NCI-H187 treated with DMSO at 0.1 percent for 48 hours (cell line): ENCODE data around the gene PSMB4.
"Not testable (repeated sequence)": the region's sequence is repeated elsewhere in the genome, so short reads cannot be mapped to it uniquely, and the experiment has no call there.

ENCODE experiments used
- DNase-seq: peaks from one replicate; lab custom pipeline; 2025; lab: John Stamatoyannopoulos, UW

The PSMB4 gene

DNA sequence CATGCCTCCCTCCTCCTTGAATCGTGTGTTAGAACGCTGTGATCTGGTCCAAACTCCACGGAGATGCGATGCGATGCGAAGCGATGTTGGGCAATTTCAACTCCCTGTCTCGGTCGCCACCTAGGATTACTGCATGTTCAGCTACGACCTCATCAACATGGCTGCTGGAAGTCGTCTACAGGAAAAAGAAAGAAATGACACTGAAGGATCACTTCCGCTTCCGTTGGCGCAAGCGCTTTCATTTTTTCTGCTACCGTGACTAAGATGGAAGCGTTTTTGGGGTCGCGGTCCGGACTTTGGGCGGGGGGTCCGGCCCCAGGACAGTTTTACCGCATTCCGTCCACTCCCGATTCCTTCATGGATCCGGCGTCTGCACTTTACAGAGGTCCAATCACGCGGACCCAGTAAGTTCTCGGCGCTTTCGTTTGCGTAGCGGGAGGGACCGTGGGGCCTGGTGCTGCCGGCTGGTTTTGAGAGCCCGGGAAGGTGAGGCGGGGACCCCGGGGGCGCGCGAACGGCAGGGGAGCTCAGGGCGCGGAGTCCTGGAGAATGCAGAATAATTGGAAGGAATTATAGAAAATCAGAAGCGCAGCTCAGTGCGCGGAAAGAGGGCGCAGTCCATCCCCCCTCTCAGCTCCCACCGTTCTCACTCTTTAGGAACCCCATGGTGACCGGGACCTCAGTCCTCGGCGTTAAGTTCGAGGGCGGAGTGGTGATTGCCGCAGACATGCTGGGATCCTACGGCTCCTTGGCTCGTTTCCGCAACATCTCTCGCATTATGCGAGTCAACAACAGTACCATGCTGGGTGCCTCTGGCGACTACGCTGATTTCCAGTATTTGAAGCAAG is at the start of gene PSMB4:
Gene PSMB4 (plus strand): TSS at position 250 of the 848 bp plus-strand sequence. CDS start 15 bp downstream, at position 265.
- DNase-seq, result peak; percentile 98

DNA sequence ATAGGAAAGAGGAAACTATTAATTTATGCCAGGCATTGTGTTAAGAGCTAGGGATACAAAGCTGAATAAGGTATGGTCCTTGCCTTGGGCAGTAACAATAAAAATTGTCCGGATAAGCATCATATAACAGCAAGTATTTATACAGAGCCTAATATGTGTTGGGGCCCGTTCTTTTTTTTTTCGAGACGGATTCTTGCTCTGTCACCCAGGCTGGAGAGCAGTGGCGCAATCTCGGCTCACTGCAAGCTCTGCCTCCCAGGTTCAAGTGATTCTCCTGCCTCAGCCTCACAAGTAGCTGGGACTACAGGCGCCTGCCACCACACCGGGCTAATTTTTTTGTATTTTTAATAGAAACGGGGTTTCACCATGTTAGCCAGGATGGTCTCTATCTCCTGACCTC is 49.0 kb upstream of the PSMB4 start:
- not testable (repeated sequence) for DNase-seq

DNA sequence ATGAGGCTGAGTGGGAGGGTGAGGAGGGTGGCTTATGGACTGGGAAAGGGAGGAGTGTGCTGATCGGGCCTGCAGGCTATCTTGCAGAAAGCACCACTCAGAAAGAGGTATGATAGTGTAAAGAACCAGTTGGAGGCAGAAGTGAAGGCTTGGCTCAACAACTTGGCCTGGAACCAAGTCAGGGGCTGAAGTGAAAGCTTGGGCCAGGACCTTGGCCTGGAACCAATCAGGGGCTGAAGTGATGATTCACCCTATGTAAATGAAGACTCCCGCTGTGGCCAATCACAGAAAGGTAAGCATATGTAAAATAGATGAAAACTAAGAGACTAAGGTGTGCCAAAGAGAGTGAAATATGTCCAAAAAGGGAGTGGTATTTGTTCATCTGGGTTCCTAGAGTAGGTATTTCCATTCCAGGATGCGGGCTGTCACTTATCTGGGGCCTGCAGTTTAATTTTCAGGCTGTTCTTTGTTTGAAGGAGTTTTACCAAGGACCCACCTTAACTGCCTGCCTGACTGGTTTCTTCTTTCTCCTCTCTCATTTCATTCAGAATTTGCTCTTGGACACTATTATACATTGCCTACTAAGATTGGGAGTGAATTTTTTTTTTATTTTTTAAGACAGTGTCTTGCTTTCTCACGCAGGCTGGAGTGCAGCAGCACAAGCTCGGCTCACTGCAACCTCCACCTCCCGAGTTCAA is 47.2 kb upstream of the PSMB4 start:
- DNase-seq, result no peak

DNA sequence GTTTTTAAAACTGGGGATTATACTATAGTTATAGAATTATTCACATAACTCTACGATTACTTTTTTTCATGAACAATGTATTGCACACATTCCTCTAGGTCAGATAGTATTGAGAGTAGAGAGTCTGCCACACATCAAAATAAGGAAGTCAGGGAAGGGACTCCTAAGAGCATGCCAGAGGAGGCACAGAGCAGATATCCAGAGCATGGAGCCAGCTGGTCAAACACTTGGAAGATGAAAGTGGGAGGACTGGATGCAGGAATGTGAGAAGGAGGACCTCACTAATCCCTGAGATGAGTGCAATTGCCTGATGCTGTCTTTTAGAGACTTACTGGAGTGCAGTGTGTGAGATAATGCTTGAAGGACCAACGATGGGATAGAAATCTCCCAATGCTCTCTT is 42.7 kb upstream of the PSMB4 start:
- no peak for DNase-seq

DNA sequence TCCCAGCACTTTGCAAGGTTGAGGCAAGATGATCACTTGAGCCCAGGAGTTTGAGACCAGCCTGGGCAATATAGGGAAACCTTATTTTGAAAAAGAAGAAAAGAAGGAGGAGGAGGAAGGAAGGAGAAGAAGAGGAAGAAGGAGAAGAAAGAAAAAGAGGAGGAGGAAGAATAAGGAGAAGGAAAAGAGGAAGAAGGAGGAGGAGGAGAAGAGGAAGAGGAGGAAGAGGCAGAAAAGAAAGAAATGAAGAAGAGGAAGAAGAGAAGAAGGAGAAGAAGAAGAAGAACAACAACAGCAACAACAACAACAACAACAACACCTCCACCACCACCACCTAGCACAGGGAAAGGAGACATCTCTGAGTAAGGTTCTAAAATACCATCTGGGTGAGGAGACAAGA is 37.5 kb upstream of the PSMB4 start:
- no peak for DNase-seq

DNA sequence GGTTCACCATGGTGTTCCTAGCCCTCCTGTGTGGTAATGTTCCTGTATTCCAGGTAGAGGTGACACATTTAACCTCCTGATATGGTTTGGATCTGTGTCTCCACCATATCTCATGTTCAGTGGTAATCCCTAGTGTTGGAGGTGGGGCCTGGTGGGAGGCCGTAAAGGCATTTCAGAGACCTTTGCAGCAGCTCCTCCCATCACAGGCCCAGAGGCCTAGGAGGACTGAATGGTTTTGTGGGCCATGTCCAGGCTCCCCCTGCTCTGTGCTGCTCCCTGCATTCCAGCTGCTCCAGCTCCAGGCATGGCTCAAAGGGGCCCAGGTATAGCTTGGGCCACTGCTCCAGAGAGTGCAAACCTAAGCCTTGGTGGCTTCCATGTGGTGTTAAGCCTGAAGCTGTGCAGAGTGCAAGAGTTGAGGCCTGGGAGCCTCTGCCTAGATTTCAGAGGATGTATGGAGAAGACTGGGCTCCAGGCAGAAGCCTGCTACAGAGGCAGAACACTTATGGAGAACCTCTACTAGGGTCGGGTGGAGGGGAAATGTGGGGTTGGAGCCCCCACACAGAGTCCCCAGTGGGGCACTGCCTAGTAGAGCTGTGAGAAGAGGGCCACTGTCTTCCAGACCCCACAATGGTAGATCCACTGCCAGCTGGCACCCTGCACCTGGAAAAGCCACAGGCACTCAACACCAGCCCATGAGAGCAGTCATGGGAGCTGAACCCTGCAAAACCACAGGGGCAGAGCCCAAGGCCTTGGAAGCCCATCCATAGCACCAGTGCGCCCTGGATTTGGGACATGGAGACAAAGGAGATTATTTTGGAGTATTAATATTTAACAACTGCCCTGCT is 36.8 kb upstream of the PSMB4 start:
- no peak for DNase-seq

DNA sequence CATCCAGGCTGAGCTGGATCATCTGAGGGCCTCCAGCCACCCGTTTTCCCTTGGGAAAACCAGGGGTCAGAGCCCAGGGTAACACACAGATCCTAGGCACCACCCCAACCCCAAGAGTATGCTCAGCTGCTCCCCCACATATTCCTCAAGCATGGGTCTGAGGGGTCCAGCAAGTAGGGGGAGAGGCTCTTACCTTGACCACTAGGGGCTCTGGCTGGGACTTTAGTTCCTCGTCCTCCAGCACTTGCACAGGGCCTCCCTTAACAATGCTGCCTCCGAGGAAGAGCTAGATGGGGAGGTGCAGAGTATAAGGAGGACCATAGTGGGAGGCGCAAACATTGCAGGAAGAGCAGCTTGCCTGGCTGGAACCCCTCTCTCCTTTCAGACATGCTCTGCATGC is 34.4 kb upstream of the PSMB4 start:
- DNase-seq, result no peak

DNA sequence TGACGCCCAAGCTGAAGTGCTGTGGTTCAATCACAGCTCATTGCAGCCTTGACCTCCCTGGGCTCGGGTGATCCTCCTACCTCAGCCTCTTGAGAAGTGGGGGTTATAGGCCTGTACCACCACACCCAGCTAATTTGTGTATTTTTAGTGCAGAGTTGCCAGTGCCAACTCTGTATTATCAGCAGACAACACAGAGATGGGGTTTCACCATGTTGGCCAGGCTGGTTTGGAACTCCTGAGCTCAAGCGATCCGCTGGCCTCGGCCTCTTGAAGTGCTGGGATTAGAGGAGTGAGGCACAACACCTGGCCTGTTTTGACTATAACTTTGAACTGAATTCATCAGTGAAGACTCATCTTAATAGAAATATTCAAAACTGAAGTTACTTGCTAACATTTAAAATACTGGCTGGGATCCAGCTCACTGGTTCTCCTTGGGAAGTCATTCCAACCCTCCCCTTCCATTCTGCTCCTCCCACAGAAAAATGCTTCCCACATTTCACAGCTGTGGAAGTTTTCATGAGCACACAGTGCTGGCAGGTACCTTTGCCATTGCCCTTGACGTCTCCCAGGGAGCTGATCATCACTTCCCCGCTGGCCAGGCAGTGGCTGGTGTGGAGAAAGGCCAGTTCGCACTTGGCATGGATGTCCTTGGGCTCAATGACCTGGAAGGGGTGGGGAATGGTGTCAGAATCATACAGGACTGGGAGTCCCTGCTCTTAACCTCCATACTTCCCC is 31.5 kb upstream of the PSMB4 start:
- no peak for DNase-seq

DNA sequence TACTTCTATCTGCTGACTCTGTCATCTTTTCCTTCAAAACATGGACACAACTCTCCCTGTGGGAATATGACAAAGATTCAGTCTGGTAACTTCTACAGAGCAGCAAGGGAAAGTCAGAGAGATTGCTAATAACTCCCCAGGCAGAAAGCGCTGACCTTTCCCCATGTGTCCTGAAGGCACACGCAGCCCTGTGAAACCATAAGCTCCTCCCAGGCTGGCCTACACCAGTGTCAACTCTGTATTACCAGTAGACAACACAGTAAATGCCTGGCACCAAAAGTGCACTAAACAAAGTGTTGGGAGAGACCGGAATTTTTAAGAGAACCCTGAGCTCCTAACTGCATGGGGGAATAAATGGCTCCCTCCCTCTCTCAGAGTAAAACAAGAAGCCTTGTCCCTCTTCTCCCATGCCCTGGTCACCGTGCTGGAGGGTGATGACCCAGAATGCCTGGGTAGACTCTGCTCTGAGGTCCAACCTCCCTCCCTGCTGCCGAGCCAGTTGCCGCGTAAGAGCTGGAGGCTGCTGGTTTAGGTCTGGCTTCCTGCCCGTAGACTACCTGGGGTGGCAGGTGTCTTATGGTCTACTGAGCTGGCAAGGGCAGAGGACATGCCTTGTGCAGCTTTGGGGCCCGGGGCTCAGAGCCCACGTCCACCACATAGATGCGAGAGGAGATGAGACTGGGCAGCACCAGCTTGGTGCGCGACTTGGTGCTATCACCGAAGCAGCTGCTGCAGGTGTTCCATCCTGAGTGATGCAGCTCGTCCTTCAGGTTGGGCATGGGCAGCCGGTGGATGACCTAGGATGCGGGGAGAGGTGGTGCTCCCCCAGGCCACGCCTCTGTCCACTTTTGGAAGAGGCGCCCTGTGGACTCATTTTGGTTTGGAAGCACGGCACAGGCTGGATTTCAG is 30.7 kb upstream of the PSMB4 start:
- DNase-seq, result no peak

DNA sequence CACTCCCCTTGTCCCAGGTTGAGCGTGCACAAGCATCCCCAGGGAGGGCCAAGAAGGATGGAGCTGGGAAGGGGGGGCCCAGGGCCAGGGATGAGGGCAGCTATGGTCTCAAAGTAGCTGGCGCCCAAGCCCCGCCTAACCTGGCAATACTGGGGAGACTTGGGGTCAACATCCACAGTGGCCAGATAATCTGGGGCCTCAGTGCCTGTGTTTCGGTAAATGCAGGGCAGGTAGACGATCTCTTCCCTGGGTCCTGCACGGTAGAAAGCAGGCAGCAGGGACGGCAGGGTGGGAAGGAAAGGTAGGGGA is 30.1 kb upstream of the PSMB4 start:
- DNase-seq, result no peak

DNA sequence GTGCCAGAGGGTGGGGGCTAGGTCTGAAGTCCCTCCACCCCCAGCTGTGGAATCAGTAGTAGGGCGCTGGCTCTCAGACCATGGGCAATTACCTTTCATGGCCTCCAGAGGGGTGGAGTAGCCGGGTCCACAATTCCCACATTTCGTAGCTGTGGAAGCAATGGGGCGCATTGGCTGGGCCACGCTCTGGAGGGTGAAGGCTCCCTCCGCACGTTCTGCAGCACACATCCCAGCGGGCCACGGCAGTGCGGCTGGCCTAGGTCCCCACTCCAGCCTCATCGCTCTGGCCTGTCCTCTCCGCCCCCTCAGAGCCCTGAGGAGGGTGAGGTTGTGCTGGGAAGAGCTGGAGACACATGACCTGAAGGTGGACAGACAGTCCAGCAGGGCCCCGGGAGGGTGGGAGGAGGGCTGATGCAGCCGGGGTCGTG is 29.7 kb upstream of the PSMB4 start:
- DNase-seq, result no peak

DNA sequence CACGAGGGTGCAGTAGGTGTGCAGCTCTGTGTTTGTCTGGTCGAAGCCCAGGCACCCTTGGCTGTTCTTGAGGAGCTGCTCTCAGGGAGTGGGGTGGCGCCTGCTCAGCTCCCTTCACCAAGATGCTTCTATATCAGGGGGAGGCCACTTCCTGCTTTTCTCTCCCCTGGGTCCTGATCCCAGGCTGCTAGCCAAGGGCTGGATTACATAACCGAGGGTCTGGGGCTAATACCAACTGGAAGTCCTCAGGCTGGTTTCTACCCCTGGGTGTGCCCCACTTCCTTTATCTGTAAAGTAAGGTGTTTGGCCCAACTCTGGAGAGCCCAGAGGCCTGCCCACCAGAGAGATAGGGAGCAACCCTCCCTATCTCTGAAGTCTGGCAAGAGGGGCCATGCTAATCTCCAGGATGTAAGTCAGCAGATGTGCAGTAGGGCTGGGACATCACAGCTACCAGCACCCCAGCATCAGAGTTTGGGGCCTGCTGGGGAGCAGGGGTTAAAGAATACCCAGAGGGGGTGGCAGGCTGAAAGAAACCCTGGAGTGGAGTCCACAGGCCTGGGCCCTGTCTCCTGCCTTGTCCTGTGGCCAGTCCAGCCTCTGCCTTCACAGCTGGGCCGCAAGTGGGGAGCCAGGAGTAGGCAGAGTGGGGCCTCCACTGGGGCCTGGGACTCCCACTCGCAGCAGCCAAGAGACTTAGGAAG is 29.0 kb upstream of the PSMB4 start:
- DNase-seq, result no peak

DNA sequence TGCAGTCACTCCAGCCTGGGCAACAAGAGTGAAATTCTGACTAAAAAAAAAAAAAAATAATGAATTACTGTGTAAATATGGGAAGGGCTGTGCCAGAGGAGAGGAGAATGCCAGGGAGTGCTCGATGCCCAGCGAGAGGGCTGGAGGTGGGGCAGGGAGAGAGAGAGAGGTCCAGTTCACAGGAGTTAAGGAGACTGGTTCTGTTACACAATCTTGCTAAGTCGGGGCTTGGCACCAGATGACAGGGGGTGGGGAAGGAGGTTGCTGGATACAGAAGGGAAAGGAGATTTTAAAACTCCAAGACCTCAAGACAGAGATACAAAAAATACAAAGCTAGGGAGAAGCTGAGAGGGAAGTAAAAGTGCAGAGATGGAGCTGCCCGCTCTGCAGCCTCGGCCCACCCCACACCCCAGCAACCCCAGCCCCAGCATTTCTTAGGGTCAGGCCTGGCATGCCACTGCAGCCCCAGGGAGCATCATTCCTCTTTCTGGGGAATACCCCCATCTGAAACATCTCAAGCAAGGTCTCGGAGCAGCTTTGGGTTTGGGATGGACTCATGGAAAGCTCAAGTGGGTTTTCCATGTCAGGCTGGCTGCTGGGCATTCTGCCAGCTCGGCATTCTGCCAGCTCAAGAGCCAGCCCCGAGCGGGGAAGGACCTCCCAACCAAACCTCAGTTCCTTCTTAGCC is 27.9 kb upstream of the PSMB4 start:
- peak; percentile 70 for DNase-seq

DNA sequence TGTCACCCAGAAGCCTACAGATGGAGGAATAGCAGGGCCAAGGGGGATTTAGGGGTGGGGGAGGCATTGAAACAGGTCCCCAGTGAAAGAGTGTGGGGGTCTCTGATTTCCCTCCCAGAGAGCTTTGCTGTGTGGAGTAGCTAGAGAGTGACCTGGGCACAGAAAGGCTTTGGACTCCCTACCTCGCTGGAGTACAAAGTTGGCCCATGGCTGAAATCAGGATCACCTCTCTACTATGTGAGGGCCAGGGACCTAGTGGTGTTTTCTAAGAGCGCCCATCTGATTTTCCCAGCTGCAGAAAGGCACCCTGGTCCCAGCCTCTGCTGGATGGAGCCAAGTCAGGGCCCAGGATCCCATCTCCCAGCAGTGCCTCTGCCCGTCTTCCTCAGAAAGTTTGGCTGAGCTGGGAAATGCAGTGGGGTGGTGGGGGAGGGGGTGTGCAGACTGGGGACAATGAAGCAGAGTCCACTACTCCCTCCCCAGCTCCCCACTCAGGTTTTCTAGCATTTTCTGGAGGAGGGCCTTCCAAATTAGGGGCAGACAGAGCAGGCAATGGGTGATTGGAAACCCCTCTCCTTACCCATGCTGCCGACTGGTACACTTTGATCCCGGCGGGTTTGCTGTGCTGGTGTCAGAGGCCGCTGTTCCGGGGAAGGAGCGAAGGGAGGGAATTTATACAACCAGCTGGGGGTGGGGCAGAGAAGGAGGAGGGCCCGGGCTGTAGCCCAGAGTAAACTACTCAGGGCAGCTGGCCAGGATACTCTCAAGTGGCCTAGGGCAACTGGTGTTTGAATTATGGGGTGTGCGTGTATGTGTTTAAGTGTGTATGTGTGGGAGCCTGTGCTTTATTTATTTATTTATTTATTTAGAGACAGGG is 27.1 kb upstream of the PSMB4 start, which contains the start of gene SELENBP1:
Gene SELENBP1 (minus strand): TSS at position 648 of the 877 bp plus-strand sequence. CDS start 64 bp downstream, at position 584.
- peak; percentile 55 for DNase-seq

DNA sequence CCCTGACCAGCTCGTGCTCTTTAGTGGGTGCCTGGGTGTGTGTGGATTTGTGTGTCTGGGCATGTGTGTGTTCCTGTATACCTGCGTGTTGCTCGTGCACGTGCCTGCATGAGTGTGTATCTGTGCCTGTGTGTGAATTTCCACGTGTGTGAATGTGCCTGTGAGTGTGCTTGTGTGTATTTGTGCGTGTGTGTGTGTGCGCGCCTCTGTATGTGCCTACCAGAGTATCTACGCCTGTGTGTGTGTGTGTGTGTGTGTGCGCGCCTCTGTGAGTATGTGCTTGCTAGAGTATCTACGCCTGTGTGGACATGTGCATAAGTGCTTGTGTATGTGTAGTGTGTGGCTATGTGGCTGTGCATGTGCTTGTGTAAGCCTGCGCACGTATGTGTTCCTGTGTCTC is 26.2 kb upstream of the PSMB4 start:
- DNase-seq, result no peak

DNA sequence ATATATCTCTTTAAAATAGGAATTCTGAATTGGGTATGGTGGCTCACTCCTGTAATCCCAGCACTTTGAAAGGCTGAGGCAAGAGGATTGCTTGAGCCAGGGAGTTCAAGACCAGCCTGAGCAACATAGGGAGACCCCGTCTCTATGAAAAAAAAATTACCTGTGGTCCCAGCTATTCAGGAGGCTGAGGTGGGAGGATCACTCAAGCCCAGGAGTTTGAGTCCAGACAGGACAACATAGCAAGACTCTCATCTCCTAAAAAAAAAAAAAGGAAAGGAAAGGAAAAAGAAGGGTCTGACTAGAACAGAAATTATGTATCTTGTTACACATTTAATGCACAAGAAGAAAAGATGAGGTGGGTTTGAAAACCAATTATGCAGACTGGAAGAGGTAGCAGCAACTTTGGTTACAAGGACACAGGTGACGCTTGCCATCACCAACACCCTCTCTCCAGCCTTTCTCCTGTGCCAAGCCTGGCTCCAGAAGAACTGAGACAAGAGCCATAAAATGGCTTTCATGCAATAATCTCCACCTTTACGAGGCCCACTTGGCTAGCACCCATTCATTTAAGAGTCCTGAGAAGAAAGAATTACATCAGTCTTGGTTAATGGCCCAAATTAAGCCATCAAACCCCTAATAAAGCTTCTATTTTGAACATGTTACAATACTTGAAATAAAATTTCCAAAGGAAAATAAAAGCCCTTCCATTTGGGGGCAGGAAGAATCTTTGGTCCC is 22.1 kb upstream of the PSMB4 start:
- no peak for DNase-seq

DNA sequence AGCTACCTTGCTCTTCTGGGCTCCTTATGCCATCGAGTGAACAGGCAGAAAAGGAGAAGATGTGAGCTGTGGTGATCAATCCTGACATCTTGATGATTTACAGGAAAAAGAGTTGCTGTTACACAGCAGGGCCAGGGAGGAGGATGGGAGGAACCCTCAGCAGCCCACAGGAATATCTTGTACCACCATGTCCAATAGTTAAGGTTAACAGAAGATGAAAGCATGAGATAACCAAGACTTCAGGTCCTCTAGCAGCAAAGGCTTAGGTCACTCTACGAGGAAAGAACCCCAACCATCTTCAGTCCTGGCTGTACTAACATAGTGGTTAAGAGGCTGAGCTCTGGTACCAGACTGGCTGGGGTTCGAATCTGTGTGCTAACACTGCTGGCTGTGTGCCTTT is 14.8 kb upstream of the PSMB4 start:
- no peak for DNase-seq

DNA sequence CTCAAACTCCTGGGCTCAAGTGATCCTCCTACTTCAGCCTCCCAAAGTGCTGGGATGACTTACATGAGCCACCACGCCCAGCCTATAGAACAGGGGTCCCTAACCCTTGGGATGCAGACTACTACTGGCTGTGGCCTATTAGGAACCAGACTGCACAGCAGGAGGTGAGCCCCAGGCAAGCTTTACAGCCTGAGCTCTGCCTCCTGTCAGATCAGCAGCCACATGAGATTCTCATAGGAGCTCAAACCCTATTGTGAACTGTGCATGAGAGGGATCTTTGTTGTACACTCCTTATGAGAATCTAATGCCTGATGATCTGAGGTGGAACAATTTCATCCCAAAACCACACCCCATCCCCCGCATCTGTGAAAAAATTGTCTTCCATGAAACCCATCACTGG is 13.4 kb upstream of the PSMB4 start:
- no peak for DNase-seq
